A673 (cell line): ENCODE data around the gene PLSCR1. TPM values are rescaled to one million over a fixed set of nuclear protein-coding genes. Genes with fewer than 3 reads are reported as not detected.

Source experiments
- BruUV-seq: library from RNA; stranded (reverse); fragments of 400-500 nt; replicated peaks from 2 replicates; lab custom pipeline; 2021; lab: Mats Ljungman, UMichigan
- CTCF ChIA-PET: fragments of 300-600 bp; sonication (Branson Sonifier 250); formaldehyde crosslinking; loops from one replicate; lab custom pipeline; 2022; ENCODE audit warnings: antibody characterized with exemption; lab: Charles Lee
- POLR2A ChIA-PET: fragments of 300-600 bp; sonication (Branson Sonifier 250); formaldehyde crosslinking; loops from one replicate; lab custom pipeline; 2022; ENCODE audit warnings: antibody characterized with exemption; ENCODE audit not compliant: low non-redundant PET; lab: Charles Lee
- DNase-seq: peaks from one replicate; pipeline ENCODE4 v3.0.0-alpha.2; 2015; ENCODE audit warnings: low spot score
- H3K27ac ChIP-seq: fragments of 200-600 bp; sonication (generic); 2 replicates; pipeline ENCODE4 v1.5.1; 2016; ENCODE audit warnings: mixed run types, low read depth, mild to moderate bottlenecking, mixed read lengths, antibody characterized with exemption, low read length; ENCODE audit not compliant: poor library complexity, severe bottlenecking
- H3K27me3 ChIP-seq: fragments of 200-600 bp; sonication (generic); replicated peaks from 2 replicates; pipeline ENCODE4 v1.6.1; 2017; ENCODE audit warnings: mixed run types, low read depth, mild to moderate bottlenecking, mixed read lengths, antibody characterized with exemption, low read length; ENCODE audit not compliant: insufficient read depth, poor library complexity
- H3K36me3 ChIP-seq: fragments of 200-600 bp; sonication (generic); 2 replicates; pipeline ENCODE4 v1.6.1; 2016; ENCODE audit warnings: mixed run types, mild to moderate bottlenecking, mixed read lengths, antibody characterized with exemption, low read length; ENCODE audit not compliant: insufficient read depth, poor library complexity, severe bottlenecking
- H3K4me1 ChIP-seq: fragments of 200-600 bp; sonication (generic); 2 replicates; pipeline ENCODE4 v1.6.1; 2017; ENCODE audit warnings: mixed run types, mild to moderate bottlenecking, mixed read lengths, antibody characterized with exemption, low read length; ENCODE audit not compliant: insufficient read depth, poor library complexity, severe bottlenecking
- H3K4me3 ChIP-seq: fragments of 200-600 bp; sonication (generic); 2 replicates; pipeline ENCODE4 v1.5.1; 2016; ENCODE audit warnings: low read depth, mixed run types, mild to moderate bottlenecking, mixed read lengths, low read length; ENCODE audit not compliant: poor library complexity, severe bottlenecking
- H3K9me3 ChIP-seq: fragments of 200-600 bp; sonication (generic); 2 replicates; pipeline ENCODE4 v1.6.1; 2016; ENCODE audit warnings: mixed run types, low read depth, mild to moderate bottlenecking, mixed read lengths, antibody characterized with exemption, low read length; ENCODE audit not compliant: poor library complexity, severe bottlenecking
- EZH2 ChIP-seq: fragments of 200-600 bp; sonication (generic); IDR thresholded peaks from 2 replicates; pipeline ENCODE4 v1.6.1; 2017; ENCODE audit warnings: borderline replicate concordance, low read depth, mild to moderate bottlenecking, mixed read lengths, antibody characterized with exemption, low read length; ENCODE audit not compliant: poor library complexity, severe bottlenecking
- intact Hi-C: fragments of 100-400 bp; cut with micrococcal nuclease; formaldehyde crosslinking; loops from one replicate; pipeline ENCODE4 v1.10.0; 2022; ENCODE audit not compliant: unreplicated experiment
- total RNA-seq: library from RNA; stranded (reverse); gene quantifications from 2 replicates; pipeline ENCODE4 v1.2.3, GENCODE V29; 2021
- TF ChIP-seq, protein P1 (sequence below): fragments of 300-800, 200-600 bp; sonication (generic); conservative IDR thresholded peaks from 2 replicates; pipeline ENCODE4 v1.5.1; 2017; ENCODE audit warnings: low read depth, mild to moderate bottlenecking, antibody characterized with exemption, low read length, moderate library complexity, mixed read lengths

PLSCR1 gene
- total RNA-seq, 1 experiment from 2014 or later = 49.3 TPM

DNA sequence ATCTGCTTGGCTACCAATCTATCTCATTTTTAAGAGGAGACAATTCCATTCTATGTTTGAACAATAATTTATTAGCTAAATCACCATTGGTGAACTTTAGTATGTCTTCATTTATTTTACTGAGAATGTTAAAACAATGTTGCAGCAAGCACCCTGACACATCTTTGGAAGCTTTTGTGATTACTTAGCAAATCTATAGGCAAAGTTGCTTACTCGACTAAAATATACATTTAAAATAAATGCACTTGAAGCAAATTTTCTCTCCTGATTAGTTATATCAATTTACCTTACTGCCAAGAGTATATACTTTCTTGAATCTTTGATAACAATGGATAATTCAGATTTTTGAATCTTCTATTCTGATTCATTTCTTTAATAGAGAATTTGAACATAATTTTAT is 29.8 kb upstream of the PLSCR1 start:
- POLR2A ChIA-PET = no interaction called here
- no TSS peak for BruUV-seq
- no peak for TF ChIP-seq EZH2
- TF ChIP-seq, protein P1, sequence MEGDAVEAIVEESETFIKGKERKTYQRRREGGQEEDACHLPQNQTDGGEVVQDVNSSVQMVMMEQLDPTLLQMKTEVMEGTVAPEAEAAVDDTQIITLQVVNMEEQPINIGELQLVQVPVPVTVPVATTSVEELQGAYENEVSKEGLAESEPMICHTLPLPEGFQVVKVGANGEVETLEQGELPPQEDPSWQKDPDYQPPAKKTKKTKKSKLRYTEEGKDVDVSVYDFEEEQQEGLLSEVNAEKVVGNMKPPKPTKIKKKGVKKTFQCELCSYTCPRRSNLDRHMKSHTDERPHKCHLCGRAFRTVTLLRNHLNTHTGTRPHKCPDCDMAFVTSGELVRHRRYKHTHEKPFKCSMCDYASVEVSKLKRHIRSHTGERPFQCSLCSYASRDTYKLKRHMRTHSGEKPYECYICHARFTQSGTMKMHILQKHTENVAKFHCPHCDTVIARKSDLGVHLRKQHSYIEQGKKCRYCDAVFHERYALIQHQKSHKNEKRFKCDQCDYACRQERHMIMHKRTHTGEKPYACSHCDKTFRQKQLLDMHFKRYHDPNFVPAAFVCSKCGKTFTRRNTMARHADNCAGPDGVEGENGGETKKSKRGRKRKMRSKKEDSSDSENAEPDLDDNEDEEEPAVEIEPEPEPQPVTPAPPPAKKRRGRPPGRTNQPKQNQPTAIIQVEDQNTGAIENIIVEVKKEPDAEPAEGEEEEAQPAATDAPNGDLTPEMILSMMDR = no peak
- CTCF ChIA-PET = no interaction called here
- H3K9me3 ChIP-seq = no peaks in the 10 kb centered on the region
- H3K27ac ChIP-seq = no peak overlapping the region
- no peaks in the 10 kb centered on the region for H3K36me3 ChIP-seq
- no peak for DNase-seq
- H3K27me3 ChIP-seq = no peaks in the 10 kb centered on the region
- H3K4me3 ChIP-seq = no peak overlapping the region
- intact Hi-C loops = no loop called here
- no peaks in the 10 kb centered on the region for H3K4me1 ChIP-seq

DNA sequence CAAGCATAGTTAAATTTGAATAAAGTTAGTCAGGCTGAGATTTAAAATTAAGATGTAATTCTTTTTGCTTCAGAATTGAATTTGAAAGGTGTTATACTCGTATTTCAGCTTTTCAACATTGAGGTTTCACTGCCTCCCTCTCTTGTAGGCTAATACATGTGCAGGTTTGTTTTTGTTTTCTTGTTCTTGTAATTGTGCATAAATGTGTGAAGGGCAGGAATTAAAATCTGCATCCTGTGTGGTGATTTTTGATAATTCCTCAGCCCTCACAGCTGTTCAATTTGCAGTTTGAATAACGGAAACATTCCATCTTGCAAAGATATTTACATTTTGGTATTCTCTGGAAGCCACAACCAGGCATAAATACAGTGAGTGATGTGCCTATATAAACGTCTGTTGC is 24.9 kb upstream of the PLSCR1 start:
- TF ChIP-seq, protein P1 = no peak
- no peak for TF ChIP-seq EZH2
- ChIA-PET CTCF (no interaction called here), POLR2A (no interaction called here)
- DNase-seq = no peak
- Histone ChIP-seq H3K4me1 (no peaks in the 10 kb centered on the region), H3K27ac (no peak overlapping the region), H3K4me3 (no peak overlapping the region), H3K36me3 (no peaks in the 10 kb centered on the region), H3K27me3 (no peaks in the 10 kb centered on the region), H3K9me3 (no peaks in the 10 kb centered on the region)
- BruUV-seq = no TSS peak
- intact Hi-C loops = no loop called here

GRCh38 chr3:146566138-146566537 is 21.7 kb upstream of the PLSCR1 start:
- no peak for DNase-seq
- ChIA-PET CTCF (no interaction called here), POLR2A (no interaction called here)
- intact Hi-C loops = no loop called here
- no peak overlapping the region for H3K27ac ChIP-seq
- H3K4me1 ChIP-seq = no peaks in the 10 kb centered on the region
- no peaks in the 10 kb centered on the region for H3K9me3 ChIP-seq
- BruUV-seq = no TSS peak
- no peak for TF ChIP-seq EZH2
- TF ChIP-seq, protein P1 = no peak
- no peaks in the 10 kb centered on the region for H3K36me3 ChIP-seq
- no peaks in the 10 kb centered on the region for H3K27me3 ChIP-seq
- no peak overlapping the region for H3K4me3 ChIP-seq
